Measurements from ENCODE around the gene NRG2. TPM values are rescaled to one million over a fixed set of nuclear protein-coding genes. Genes with fewer than 3 reads are reported as not detected.

The NRG2 gene
- total RNA-seq, 1 donor from 2014 or later = 0.41 TPM

DNA sequence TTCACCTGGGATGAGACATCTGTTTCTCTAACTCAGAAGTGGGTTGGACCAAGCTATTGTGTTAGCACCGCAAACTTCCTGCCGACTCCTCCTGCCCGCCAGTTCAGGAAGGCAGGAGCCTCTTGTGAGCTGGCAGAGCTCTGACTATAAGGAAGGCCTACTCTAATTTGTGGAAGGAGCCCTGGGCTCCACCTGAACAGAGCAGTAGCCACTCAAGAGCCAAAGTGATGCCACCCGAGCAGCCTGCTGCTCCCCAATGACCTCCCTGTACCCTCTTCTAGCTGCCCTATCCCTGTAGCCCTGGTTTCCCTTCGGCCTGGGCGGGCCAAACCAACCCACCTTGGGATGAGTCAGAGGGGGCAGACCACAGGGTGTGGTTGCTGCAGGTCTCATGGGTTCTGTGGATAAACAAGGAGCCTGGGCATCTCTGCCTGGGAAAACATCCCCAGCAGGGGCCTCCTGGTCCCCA is 165.9 kb downstream of the NRG2 start:
- DNase-seq = no peak

DNA sequence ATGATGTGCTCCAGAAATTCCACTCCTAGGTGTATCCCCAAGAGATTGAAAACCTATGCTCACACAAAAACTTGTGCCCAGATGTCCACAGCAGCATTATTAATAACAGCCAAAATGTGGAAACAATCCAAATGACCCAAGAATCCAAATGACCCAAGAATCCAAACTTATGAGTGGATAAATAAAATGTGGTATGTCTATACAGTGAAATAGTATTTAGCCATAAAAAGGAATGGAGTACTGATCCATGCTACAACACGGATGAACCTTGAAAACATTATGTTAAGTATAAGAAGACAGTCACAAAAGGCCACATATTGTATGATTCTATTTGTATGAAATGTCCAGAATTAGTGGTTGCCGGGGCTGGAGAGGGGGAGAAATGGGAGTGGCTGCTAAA is 167.1 kb downstream of the NRG2 start:
- DNase-seq = no peak

DNA sequence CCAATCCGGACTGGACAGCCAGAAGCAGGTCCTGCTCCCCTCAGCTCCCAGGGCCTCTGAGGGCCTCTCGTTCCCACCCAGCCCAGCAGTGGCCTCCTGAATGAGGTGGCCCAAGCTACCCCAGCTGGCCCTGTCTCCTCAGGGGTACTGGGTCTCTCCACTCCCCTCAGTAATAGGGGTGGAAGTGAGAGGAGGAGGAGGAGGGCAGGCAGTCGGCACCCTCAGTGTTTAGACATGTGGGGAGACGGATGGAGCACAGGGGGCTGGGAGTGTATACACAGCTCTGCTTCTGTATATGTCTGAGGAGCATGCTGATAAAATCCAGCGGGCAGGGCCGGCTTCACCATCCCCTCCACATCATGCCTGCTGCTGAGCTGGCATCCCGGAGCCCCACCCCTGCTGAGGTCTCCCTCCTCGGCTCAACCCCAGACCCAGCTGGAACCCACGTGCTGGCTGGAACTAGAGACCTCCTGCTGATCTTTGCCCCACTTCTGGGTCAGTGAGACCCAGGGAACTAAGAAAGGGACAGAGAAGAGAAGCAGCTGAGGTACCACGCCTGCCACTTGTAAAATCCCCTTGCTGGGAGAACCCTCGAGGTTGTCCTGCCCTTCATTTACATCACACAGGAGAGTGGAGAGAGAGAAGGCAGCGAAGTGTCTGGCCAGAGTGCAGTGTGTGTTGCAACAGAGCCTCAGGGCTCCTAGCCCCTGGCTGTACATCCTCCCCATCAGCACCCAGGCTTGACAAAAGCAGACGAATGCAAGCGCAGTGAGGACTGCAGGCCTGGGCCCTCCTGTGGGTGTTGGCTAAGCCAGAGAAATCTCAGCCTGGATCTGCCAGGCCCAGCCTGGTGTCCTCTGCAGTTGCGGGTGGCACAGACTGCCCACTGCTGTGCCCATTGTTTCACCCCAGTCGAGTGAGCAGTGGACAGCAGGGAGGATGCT is 170.0 kb downstream of the NRG2 start:
- DNase-seq = no peak

DNA sequence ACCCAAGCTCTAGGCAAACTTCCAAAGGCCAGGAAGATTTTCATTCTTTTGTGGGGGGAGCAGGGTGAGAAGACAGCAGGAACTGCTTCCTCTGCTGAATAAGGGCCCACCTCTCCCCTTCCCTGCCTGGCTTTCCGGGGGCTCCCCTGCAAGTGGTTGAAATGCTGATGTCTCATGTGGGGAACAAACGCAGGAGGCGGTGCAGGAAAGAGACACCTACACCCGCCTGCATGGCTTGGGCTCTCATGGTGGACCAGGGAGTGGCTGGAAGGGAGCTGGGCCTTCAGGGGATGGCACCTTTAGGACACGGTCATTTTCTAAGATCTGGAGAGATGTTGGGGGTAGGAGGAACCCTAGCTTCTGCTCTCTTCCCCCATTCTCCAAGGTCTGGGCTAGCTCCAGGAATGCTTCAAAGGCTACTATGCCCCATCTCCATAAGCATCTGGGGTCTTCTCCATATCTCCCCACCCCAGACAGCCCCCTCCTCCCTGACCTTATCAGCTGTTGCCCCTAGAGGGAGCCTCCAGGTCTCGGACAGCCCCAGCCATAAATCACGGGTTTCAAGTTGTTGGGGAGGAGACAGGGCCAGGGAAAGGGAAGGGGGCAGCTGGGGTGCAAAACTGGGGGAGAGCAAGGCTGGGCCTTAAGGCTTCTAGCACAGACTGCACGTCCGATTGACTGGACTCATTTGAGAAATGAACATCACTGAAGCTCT is 170.9 kb downstream of the NRG2 start:
- no peak for DNase-seq

DNA sequence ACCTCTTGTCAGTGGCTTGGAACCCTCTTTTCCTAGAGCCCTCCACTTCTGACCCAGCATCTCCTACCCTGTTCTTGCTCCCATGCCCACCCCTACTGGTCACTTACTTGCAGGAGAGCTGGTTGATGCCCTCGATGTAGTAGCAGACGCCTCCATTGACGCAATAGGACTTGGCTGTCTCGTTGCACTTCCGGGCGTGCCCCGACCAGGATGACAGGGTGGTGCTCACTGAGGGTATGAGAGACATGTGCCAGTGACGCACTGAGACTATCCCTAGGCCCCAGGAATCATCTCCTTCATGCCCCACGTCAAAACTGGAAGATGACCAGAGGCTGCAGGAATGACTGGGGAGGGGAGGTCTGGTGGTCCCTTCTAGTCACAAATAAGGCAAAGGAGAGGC is 171.5 kb downstream of the NRG2 start:
- no peak for DNase-seq

DNA sequence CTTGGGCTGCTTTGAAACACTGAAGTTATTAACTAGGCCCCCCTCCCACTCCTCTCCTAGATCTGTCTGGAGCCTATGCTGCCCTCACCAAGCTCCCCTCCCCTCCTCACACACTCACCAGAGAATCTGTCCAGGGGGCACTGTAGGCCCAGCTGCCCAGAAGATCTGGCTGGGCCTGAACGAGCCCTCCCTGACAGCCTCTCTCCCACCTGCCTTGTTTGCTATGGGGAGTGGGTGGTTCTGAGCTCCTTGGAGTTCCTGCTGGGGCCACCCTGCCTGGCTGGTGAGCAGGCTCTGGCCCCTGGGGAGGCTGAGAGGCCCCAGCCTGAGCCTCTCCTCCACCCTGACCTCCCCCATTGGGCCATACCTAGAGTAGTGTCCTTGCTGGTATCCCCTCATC is 172.4 kb downstream of the NRG2 start:
- no peak for DNase-seq

DNA sequence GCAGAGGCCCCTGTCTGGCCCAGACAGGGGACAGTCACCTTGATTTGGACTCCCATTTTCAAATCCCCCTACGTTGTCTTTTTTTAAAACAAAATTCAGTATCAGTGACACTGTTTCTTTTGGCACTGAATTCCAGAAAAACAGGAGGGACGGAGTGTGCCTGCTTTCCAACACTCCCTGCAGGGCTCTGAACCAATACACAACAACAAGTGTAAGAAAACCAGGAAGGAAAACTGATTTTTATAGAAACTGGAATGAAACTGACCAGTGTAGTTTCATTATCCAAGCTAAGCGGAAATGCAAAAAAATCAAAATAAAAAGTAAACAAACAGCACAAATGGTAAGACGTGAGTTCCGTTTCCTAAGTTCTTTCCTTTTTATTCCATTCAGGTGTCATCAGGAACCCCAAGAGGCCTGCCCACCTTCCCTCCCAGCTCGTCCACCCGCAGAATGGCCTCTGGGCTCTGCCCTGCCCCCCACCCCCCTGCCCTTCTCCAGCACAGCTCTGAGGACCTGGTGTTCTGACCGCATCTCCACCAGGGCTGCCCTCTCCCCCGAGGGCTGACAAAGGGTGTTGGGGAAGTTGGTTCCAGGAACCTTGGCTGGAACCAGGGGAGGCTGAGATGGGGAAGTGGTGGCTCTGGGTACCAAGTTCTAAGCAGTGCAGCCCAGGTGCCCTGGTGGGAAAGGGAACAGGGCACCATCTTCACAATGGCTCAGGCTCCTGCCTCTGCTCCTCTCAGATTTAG is 173.9 kb downstream of the NRG2 start:
- no peak for DNase-seq

DNA sequence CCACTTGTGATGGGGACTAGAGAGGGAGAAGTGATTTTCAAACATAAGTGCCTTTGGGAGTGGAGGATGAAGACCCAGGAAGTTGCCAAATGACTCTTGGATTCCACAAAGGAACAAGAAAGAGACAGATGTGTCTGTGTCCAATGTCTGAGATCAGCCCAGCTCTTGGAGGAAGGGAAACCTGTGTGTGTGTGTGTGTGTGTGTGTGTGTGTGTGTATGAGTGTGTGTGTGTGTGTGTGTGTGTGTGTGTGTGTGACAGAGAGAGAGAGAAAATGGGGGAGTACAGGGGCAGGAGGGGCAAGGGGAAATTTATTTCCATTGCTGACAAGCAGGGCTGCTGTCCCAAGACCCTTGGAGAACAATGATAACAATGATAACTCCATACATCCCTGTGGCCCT is 175.5 kb downstream of the NRG2 start:
- no peak for DNase-seq

DNA sequence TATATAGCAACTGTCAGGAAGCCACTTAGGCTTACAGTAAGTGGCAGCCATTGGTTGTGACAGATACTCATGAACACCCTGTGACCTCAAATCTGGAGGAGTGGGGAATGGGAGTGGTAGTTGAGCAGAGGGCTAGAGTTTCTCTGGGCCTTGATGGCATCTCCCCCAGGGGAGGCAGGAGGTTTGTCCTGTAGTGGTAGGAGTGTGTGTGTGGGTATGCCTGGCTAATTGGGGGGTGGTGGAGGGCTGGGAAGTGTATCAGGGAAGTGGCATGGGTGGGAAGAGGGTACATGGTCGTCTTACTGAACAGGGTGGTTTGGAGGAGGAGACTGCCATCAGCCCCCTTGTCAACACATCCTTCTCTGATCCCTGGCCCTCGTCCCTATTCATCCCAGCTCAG is 176.0 kb downstream of the NRG2 start:
- no peak for DNase-seq

DNA sequence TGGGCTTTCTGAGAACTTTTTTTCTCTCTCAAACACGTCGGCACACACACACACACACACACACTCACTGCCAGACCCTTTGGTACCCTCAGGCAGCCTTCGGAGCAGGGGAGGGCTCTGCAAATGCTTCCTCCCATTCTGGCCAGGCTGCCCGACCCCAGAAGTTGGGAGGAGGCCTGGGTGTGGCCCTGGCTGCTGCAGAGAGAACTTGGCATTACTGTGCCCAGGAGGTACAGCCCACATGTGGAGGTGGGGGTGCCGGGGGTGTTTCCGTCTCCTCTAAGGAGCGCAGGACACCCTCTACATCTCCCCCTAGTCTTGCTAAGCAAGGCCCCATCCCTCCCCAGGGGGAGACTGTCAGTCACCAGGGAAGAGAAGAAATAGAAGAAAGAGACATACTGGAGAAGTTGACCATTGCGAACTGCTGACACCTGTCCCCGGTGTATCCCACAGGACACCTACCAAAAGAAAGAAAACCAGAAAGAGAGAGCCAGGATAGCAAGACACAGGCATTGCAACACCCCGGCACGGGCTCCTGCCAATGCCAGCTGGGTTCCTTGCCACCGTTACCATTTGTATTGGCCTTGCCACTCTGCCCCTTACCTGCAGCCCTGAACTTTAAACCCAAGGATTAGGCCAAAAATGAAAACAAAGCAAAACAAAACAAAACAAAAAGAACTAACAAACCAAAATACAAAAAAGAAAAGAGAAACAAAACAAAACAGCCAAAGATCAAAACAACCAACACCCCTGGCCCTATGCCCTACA is 178.2 kb downstream of the NRG2 start:
- no peak for DNase-seq

DNA sequence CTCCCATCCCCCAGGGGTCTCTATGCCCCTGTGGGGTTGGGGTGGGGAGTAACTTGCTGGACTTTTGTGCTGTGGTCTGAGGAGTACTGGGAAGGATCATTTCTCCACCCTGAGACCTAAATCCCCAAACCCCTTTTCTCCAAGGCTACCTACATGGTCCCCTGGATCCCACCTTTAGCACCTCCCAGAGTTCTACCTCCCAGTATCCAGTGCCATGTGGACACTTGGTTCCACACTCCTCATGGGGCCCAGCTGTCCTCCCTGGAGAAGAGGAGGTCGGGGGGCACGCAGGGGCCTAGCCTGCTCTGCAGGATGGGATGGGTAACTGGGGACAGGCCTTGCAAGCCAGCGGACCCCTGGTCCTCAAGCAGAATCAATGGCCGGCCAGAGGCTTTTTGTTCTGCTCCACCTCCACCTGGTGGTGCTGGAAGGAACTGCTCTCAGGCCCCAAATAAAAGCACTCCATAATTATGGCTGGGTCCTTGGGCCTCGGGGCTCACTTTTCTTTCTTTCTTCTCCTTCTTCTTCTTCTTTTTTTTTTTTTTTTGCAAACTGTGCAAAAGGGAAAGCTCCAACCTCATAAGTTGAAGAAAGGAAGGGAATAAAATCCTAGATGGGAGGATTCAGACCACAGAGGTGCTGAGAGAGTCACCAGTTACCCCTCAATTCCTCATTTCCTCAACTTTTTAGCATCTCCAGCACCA is 179.1 kb downstream of the NRG2 start:
- peak; percentile 79 for DNase-seq

DNA sequence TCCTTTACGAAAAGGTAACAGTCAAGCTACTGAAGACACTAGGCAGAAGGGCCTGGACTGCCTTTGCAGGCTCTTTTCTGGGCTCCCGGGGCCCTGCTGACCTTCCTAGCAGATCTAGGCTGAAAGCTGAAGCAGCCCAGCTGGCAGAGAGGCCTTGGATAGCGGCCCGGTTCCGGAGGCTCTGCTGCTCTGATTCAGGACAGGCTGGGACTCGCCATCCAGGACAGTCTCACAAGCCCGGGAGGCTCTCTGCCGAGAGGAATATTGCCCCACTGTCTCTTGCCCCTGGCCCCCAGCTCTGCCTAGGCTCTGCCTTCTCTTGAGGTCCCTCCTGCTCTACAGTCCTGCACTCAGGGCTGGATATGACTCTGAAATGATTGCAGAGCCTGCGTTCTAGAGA is 179.7 kb downstream of the NRG2 start:
- DNase-seq = no peak

DNA sequence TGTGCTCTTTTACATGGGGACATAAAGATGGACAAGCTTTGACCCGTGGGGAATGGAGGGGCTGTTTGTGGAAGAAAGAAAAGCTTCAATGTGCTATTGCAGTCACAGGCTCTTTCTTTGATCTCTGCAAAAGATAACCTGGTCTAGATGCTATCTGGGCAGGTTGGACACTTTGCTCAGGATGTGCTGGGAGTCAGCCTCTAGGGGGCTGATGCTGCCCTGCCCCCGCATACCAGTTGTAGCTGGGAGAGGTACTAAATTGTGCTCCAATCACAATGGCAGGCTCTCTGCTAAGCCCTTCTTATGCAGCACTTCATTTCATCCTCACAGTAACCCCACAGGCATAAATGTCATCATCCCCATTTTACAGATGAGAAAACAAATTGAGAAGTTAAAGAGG is 180.3 kb downstream of the NRG2 start:
- DNase-seq = no peak

DNA sequence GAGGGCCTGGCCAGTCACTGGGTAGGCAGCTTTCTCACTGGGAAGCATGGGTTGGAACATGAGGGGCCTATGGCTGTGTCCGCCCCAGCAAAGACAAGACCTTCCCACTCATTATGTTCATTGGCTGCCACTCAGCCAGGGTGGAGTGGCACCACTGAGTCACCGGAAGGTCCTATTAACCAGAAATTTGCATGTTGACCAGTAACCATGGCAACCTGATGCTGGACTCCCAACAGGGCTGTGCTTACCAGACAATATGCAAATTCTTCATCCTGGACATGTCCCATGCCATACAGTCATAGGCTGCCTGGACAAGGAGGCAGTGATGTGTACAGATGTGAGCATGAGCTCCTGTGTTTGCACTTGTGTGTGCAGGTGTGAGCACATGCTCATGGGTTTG is 180.8 kb downstream of the NRG2 start:
- DNase-seq = no peak

DNA sequence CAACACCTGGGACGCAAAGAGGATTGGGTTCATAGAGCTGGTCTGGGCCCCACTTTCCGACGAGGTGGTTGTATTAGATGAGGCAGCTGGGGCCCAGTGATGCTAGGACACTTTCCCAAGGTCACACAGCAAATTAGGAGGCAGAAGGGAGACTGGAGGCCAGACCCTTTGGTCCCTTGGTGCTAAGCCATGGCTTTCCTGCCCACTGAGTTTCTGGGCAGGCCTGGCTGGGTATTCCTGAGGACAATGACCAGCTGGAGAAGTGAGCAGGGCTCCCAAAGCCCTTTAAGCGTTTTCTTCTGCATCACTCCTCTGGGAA is 181.3 kb downstream of the NRG2 start:
- no peak for DNase-seq

DNA sequence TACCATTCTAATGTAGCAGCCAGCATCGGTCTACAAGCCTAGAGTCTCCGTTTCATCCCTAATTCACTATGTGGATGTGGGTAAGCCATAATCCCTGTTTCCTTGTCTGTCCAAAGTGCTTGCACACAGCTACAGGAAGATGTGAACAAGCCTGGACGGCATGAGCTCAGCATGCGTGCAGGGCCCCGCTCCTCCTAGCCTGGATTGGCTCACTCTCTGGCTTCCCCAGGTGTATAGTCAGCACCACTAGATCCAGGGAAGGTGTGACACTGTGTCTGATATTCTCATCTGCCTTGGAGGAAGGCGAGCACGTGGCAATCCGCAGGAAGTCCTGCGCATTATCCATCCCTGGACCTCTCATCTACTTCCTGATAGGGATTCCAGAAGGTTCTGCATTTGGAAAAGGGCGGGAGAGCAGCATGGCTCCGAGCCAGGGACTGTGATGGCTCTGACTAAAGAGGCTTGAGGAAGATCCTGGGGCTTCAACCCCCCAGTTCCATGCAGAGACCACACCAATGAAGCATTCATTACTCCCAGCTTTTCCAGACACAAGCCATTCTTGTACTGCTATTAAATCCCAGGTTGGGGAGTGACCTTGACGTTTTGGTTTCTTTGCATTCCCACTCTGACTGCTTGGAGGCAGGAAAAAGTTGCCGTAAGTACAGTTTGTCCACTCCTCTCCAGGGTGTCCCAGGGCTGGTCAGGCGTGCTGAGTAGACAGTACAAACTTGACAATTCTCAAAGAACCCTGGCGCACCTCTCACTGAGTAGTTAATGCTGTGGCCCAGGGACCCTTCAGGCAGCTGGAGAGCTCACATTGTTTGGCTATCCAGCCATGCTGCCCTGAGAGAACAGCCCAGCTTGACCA is 181.8 kb downstream of the NRG2 start:
- no peak for DNase-seq

DNA sequence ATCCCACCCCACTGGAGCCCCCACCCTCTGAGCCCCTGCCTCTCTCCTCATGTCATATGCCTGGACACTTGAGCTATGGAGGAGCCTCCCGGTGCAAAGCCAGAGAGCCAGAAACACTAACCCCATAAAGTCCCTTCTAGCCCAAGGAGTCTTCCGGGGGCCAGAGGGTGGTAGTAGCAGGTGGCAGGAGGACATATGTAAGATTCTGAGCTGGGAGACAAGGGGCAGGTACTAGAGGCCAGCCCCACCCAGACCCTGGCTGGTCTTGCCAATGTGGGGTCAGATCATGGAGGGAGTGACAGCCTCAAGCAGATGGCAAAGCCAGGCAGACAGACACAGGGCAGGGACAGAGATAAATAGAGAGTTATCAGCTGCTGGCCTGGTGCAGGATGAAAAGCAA is 184.1 kb downstream of the NRG2 start:
- no peak for DNase-seq

DNA sequence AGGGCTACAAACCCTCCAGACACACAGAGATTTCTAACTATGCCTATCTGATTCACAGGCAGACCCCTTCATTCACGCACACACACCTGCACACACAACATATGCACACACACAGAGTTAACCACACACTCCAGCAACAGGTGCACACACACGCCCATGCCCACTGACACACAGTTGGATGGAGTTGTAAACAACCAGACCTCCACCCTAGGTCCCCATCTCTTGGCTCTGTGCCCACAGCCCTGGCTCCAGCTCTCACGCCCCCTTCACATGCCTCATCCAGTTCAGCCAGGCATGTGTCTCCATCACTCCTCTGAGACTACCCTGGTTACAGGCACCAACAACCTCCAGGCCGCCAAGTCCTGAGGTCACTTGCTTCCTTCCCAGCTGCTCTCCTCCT is 186.4 kb downstream of the NRG2 start:
- peak; percentile 69 for DNase-seq

DNA sequence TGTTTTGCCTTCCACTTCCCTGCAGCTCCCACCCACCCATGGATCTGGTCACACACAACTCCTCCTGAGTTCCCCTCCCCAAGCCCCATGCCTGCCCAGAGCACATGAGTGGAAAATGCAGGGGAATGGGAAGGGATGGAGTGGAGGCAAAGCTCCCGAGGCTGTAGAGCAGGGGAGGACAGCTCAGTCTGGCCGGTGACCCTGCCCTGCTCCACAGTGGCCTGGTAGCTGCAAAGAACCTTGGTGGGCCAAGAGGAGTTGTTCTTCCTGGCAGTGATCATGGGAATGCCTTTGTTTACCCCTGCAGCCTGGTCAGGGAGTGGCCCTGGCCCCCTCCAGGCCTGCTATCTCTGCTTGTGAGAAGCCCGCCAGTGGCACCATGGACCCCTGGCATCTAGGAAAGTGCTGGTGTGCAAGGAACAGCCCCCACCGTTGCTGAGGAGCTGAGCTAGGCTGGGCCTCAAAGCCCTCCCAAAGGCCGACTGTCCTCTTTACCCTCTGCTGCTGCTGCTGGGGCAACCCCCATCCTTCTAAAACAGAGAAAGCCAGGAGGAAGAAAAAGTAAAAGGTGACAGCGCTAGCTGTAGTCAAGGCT is 187.1 kb downstream of the NRG2 start:
- no peak for DNase-seq

DNA sequence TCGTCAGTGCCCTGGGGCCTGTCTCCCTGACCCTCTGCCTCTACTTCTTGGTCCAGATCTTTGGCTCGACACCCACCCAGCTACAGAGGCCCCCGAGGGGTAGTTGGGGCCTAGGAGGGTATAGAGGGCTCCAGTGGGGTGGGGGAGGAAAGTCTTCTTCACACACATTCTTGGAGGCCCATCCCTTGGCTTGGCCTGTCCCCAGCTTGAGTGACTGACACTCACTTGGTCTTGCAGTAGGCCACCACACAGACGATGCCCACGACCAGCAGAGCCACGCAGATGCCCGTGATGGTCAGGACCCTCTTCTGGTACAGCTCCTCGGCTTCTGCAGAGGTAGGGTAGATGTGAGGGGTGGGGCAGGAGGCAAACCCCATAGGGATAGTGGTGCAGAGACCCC is 187.6 kb downstream of the NRG2 start:
- no peak for DNase-seq
